Epithelial cell of esophagus (primary cell): ENCODE measurements around the gene CHD6.

Source experiments
- DNase-seq: peaks from one replicate; pipeline ENCODE4 v3.0.0; 2010; ENCODE audit warnings: low read depth
- H3K4me3 ChIP-seq: 2 replicates; pipeline ENCODE4 v1.5.1; 2011; ENCODE audit warnings: mild to moderate bottlenecking, low read length, control low read depth
- TF ChIP-seq, protein P1 (sequence below): IDR thresholded peaks from 2 replicates; pipeline ENCODE4 v1.5.1; 2011; ENCODE audit warnings: low read depth, mild to moderate bottlenecking, low read length, control low read depth, inconsistent platforms; ENCODE audit not compliant: insufficient read depth; ENCODE audit errors: missing control alignments

The CHD6 gene

DNA sequence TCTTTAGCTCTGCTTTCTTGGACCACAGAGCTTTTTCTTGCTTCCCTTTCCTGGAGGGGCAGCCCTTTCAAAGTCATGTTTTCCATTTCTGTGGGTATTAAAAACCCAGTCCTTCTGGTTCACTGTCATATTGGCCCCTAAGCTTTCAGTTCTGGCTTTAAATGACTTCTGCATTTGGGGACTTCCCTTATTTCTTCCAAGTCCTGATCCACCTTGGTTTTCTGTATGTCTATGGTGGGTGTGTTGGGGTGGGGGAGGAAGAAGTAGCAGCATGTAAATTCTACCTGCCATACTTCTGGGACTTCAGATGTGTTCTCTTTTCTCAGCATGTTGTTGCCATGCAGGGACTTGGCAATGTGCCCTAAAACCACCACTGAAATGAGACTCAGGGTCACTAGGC is 174.5 kb downstream of the CHD6 start:
- no peak for DNase-seq
- H3K4me3 ChIP-seq: no peak overlapping the region
- TF ChIP-seq, protein P1, sequence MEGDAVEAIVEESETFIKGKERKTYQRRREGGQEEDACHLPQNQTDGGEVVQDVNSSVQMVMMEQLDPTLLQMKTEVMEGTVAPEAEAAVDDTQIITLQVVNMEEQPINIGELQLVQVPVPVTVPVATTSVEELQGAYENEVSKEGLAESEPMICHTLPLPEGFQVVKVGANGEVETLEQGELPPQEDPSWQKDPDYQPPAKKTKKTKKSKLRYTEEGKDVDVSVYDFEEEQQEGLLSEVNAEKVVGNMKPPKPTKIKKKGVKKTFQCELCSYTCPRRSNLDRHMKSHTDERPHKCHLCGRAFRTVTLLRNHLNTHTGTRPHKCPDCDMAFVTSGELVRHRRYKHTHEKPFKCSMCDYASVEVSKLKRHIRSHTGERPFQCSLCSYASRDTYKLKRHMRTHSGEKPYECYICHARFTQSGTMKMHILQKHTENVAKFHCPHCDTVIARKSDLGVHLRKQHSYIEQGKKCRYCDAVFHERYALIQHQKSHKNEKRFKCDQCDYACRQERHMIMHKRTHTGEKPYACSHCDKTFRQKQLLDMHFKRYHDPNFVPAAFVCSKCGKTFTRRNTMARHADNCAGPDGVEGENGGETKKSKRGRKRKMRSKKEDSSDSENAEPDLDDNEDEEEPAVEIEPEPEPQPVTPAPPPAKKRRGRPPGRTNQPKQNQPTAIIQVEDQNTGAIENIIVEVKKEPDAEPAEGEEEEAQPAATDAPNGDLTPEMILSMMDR: no peak

DNA sequence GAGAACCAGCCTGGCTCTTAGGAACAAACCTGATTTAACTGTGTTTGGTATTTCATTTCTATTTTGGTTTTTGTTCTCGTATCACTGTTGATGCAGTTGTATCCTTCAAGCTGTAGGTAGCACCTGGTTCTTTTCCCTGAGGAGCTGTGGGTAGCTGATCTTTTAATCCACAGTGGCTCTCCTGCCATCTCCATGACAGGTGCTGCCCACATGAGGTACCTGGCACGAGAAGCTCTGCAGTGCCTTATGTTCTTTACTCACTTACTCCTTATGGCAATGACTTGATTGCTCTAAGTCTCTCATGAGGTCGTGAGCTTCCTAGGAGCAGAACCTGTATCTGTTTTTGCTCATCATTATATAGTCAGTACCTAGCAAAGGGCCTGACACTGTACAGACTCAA is 177.3 kb downstream of the CHD6 start:
- no peak for DNase-seq
- TF ChIP-seq, protein P1: no peak
- no peak overlapping the region for H3K4me3 ChIP-seq

DNA sequence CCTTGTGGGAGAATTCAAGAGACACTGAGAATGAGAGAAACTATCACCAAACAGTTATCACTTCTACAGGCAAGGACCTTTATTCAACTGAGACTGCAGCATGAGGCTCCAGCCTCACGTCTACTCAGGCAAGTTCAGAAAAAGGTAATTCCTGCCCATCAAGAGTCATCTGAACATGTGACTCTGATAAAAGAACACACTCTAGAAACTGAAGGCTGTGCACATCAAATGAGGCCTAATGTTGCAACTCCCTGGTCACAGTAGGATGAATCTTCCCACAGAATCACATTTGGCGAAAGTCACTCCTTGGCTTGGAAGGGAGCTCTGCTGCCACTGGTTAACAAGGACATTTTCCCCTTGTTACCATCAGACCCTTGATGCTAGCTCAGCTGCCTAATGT is 180.3 kb downstream of the CHD6 start:
- TF ChIP-seq, protein P1: no peak

DNA sequence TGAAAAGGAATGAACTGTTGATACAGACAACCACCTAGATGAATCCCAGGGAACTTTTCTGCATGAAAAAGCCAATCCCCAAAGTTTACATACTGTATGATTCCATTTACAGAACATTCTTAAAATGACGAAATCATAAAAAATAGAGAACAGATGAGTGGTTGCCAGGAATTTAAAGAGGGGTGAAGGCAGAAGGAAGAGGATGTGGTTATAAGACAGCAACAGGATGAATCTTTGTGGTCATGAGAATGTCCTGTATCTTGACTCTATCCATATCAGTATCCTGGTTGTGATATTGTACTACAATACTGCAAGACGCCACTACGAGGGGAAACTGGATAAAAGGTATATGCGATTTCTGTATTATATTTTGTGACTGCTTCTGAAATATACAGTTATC is 181.5 kb downstream of the CHD6 start:
- DNase-seq: peak; percentile 11
- TF ChIP-seq, protein P1: no peak
- H3K4me3 ChIP-seq: no peak overlapping the region

More for the DNA sequence above, 180.3 kb downstream of the CHD6 start:
- H3K4me3 ChIP-seq: no peak overlapping the region
- DNase-seq: no peak

DNA sequence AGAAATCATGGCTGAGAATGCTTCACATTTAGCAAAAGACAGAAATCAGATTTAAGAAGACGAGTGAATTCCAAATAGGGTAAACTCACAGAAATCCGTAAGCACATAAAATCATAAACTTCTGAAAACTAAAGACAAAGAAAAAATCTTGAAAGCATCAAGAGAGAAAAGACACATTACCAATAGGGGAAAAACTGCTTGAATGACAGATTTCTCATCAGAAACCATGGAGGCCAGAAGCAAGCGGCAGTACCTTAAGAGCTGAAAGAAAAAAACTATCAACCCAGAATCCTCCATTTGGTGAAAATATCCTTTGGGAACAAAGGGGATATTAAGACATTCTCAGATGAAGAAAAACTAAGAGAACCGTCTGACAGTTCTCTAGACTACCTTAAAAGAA is 185.0 kb downstream of the CHD6 start:
- no peak overlapping the region for H3K4me3 ChIP-seq
- DNase-seq: no peak
- TF ChIP-seq, protein P1: no peak

DNA sequence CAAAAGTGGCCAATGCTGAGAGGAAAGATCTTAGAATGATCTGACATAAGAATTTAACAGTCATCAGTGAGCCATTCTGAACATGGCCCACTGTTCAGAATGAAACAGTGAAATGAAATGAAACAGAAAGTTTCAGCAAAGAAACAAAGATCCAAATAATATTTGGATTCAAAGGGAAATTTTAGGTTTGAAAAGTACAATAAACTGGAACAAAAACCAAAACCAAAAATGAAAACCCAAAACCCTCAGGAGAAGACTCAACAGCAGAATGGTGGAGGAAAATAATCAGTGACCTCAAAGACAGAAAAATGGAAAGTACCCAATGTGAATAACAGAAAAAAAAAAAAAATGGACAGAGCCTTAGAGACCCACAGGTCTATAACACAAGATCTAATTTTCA is 185.4 kb downstream of the CHD6 start:
- no peak for DNase-seq
- no peak overlapping the region for H3K4me3 ChIP-seq
- TF ChIP-seq, protein P1: no peak

DNA sequence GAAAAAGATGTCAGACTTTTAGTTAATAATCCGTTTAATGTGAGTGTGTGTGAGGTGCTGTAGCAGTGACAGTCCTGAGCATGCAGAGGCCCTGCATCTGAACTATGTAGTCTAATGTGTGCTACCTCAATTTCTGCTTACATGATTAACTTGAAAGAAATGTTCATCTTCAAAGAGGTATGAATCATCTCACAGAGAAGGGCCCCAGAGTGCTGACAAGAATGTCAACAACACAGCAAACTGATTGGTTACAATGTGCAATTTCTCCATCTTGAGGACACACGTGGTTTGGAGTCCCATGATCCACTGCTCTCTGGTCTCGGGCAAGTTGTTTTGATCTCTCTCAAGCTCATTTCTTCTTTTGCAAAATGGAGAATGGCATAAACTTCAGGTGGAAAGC is 189.9 kb downstream of the CHD6 start:
- TF ChIP-seq, protein P1: no peak
- H3K4me3 ChIP-seq: no peak overlapping the region
- DNase-seq: peak; percentile 80
